Uterus (tissue), 2 donors: Measurements from ENCODE around the gene ARL2BP.
A peak's percentile ranks its signal among the peaks of the same experiment; 100 is the strongest.

Source experiments
- POLR2A ChIP-seq, 2 donors: fragments of 450-650 bp; IDR thresholded peaks; one replicate each; pipeline ENCODE4 v1.6.1; 2016; ENCODE audit warnings: antibody characterized with exemption in 2 of 2, mild to moderate bottlenecking in 1 of 2, moderate library complexity in 1 of 2
- TF ChIP-seq, protein P1 (sequence below), 4 experiments: fragments of 200-600 bp in 2 of 4; fragments of 450-650 bp in 2 of 4; sonication (generic) in 2 of 4; IDR thresholded peaks; one replicate each; pipeline ENCODE4 v1.5.1; 2016 to 2019; ENCODE audit warnings: antibody characterized with exemption in 4 of 4, mild to moderate bottlenecking in 2 of 4, moderate library complexity in 1 of 4

DNA sequence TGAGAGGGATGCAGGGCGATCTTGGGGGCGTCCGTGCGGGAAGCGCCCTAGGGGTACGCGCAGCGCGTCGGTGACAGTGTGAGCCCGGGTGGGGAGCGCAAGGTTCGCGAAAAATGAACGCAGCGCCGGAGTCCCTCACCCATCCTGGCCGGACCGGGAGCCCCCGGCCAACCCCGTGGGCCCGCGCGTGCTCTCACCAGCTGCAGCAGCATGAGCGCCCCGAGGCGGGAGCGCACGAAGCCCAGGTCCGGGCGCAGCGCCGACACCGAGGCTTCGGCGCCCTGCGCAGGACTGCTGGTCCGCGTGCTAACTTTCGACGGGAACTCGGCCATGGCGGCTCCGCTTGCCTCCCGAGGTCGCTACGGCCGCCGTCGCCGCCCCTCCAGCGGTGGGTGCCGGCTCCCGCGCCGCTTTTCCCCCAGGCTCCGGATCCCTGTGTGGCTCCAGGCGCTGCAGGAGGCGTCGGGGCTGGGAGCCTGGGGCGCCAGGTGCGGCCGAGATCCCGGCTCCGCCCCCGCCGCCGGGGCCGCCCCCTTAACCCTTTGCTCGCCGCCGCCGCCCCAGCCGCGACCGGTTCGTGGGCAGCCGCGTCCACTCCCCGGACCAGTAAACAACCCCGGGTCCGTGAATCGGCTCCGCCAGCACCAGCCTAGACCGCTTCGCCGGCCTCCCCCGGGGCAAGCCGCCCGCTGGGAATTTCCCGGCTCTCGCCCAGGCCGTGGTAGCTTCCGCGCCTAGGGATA, 39.3 kb downstream of the ARL2BP start, which contains the start of gene PLLP:
- TF ChIP-seq POLR2A (IDR thresholded peaks at IDR 0.05), result peak in 1 of 2 donors; percentile 37
- TF ChIP-seq, protein P1, sequence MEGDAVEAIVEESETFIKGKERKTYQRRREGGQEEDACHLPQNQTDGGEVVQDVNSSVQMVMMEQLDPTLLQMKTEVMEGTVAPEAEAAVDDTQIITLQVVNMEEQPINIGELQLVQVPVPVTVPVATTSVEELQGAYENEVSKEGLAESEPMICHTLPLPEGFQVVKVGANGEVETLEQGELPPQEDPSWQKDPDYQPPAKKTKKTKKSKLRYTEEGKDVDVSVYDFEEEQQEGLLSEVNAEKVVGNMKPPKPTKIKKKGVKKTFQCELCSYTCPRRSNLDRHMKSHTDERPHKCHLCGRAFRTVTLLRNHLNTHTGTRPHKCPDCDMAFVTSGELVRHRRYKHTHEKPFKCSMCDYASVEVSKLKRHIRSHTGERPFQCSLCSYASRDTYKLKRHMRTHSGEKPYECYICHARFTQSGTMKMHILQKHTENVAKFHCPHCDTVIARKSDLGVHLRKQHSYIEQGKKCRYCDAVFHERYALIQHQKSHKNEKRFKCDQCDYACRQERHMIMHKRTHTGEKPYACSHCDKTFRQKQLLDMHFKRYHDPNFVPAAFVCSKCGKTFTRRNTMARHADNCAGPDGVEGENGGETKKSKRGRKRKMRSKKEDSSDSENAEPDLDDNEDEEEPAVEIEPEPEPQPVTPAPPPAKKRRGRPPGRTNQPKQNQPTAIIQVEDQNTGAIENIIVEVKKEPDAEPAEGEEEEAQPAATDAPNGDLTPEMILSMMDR (IDR thresholded peaks at IDR 0.05), result no peak
